Endothelial cell (in vitro differentiated cells): ENCODE measurements around the gene SPEM1. TPM values are rescaled to one million over a fixed set of nuclear protein-coding genes. Genes with fewer than 3 reads are reported as not detected.

ENCODE experiments used
- DNase-seq: peaks from one replicate; pipeline ENCODE4 v3.0.0; 2021; ENCODE audit warnings: low spot score
- H3K27ac Mint-ChIP-seq: one replicate; pipeline ENCODE4 v1.8.0; 2021; ENCODE audit warnings: mixed read lengths, inconsistent platforms; ENCODE audit not compliant: unreplicated experiment
- H3K27me3 Mint-ChIP-seq: one replicate; pipeline ENCODE4 v1.8.0; 2021; ENCODE audit warnings: mild to moderate bottlenecking, moderate library complexity, mixed read lengths, inconsistent platforms; ENCODE audit not compliant: unreplicated experiment
- H3K36me3 Mint-ChIP-seq: one replicate; pipeline ENCODE4 v1.8.0; 2021; ENCODE audit warnings: mild to moderate bottlenecking, low read depth, mixed read lengths, inconsistent platforms; ENCODE audit not compliant: unreplicated experiment
- H3K4me1 Mint-ChIP-seq: one replicate; pipeline ENCODE4 v1.8.0; 2021; ENCODE audit warnings: mild to moderate bottlenecking, mixed read lengths, inconsistent platforms; ENCODE audit not compliant: unreplicated experiment
- H3K4me3 Mint-ChIP-seq: one replicate; pipeline ENCODE4 v1.8.0; 2021; ENCODE audit warnings: mild to moderate bottlenecking, mixed read lengths, inconsistent platforms; ENCODE audit not compliant: unreplicated experiment
- H3K9me3 Mint-ChIP-seq: one replicate; pipeline ENCODE4 v1.8.0; 2021; ENCODE audit warnings: mixed read lengths, inconsistent platforms; ENCODE audit not compliant: unreplicated experiment
- total RNA-seq: library from RNA; stranded (reverse); fragmentation: NEBNext Ultra II Directional; extraction: Animal tissue kit (Norgen Biotek cat#: 25700); gene quantifications from one replicate; pipeline ENCODE4 v1.2.1, GENCODE V29; 2021; ENCODE audit not compliant: unreplicated experiment
- TF ChIP-seq, protein P1 (sequence below): fragments of 200-600 bp; sonication (generic); IDR thresholded peaks from one replicate; pipeline ENCODE4 v1.5.0; 2021; ENCODE audit warnings: antibody characterized with exemption; ENCODE audit not compliant: unreplicated experiment

The SPEM1 gene
- total RNA-seq, 1 donor from 2014 or later, result 0.38 TPM

DNA sequence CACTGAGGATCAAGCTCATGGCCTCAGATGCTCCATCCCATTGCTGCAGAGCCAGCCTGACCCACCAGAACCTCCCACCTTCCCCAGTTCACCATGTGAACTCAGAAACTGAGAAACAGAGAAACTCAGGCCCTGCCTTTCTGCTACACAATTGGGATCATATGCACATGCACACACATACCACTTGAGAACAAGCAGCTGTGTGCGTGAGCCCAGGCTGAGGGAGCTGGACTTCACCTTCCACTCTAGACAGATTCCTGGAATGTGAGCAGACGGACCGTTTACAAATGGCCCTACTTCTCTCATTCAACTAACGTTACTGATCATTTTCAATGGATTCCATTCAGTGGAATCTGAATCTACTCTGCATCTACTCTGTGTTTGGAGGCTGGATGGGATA lies 3.6 kb downstream of the SPEM1 start:
- TF ChIP-seq, protein P1, sequence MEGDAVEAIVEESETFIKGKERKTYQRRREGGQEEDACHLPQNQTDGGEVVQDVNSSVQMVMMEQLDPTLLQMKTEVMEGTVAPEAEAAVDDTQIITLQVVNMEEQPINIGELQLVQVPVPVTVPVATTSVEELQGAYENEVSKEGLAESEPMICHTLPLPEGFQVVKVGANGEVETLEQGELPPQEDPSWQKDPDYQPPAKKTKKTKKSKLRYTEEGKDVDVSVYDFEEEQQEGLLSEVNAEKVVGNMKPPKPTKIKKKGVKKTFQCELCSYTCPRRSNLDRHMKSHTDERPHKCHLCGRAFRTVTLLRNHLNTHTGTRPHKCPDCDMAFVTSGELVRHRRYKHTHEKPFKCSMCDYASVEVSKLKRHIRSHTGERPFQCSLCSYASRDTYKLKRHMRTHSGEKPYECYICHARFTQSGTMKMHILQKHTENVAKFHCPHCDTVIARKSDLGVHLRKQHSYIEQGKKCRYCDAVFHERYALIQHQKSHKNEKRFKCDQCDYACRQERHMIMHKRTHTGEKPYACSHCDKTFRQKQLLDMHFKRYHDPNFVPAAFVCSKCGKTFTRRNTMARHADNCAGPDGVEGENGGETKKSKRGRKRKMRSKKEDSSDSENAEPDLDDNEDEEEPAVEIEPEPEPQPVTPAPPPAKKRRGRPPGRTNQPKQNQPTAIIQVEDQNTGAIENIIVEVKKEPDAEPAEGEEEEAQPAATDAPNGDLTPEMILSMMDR, result no peak
- peaks cover 8% of the 10 kb centered on the region for H3K4me1 Mint-ChIP-seq
- H3K27me3 Mint-ChIP-seq, result peaks cover 9% of the 10 kb centered on the region
- no peaks in the 10 kb centered on the region for H3K9me3 Mint-ChIP-seq
- H3K36me3 Mint-ChIP-seq, result no peaks in the 10 kb centered on the region
- no peak for DNase-seq
- peak overlapping the region; percentile 28 for H3K4me3 Mint-ChIP-seq
- H3K27ac Mint-ChIP-seq, result no peak overlapping the region

DNA sequence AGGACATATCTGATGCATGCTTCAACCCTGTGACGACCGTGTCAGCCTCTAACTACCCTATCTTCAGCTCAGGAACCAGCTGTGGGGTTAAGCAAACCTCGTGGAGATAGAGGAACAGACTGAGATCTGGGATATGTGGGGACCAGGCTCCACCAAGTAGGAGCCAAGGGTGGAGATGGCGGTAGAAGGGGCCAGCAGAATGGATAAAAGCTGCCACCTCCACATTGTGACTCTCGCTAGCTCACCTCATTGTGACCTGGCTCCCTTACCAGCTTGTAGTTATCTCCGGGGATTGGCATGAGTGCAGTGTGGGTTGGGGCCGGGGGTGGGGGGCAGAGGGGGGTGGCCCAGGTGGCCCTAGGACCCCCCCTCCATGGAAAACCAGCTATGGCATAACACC lies 5.2 kb downstream of the SPEM1 start, which contains the start of gene SPEM2:
Gene SPEM2 (plus strand): TSS at position 301 of the 400 bp plus-strand sequence. CDS start 73 bp downstream, at position 374.
- no peaks in the 10 kb centered on the region for H3K36me3 Mint-ChIP-seq
- no peaks in the 10 kb centered on the region for H3K4me1 Mint-ChIP-seq
- H3K4me3 Mint-ChIP-seq, result no peak within 1 kb of the TSS
- no peaks in the 10 kb centered on the region for H3K9me3 Mint-ChIP-seq
- no peak within 1 kb of the TSS for H3K27ac Mint-ChIP-seq
- DNase-seq, result no peak
- TF ChIP-seq, protein P1, result no peak
- H3K27me3 Mint-ChIP-seq, result peaks cover 9% of the 10 kb centered on the region

DNA sequence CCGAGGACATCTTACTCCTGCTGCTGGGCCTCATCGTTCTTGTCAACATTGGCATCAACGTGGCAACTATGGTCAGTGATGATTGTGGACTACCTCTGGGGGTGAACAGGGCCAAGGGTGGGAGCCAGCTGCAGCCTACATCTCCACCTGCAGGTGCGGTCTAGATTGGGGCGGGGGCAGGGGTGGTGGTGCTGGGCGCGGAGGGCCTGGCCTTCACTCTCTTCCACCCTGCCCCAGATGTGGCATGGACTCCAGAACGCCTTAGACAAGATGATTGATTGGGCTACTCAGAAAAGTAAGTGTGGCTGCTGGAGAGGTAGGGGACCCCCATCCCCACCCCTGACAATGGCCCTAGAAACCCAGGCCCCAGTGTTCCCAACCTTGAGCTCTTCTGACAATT lies 5.6 kb downstream of the SPEM1 start:
- Mint-ChIP-seq H3K27me3 (peaks cover 9% of the 10 kb centered on the region), H3K9me3 (no peaks in the 10 kb centered on the region), H3K4me3 (no peak overlapping the region), H3K27ac (no peak overlapping the region), H3K4me1 (no peaks in the 10 kb centered on the region), H3K36me3 (no peaks in the 10 kb centered on the region)
- DNase-seq, result no peak
- TF ChIP-seq, protein P1, result no peak

DNA sequence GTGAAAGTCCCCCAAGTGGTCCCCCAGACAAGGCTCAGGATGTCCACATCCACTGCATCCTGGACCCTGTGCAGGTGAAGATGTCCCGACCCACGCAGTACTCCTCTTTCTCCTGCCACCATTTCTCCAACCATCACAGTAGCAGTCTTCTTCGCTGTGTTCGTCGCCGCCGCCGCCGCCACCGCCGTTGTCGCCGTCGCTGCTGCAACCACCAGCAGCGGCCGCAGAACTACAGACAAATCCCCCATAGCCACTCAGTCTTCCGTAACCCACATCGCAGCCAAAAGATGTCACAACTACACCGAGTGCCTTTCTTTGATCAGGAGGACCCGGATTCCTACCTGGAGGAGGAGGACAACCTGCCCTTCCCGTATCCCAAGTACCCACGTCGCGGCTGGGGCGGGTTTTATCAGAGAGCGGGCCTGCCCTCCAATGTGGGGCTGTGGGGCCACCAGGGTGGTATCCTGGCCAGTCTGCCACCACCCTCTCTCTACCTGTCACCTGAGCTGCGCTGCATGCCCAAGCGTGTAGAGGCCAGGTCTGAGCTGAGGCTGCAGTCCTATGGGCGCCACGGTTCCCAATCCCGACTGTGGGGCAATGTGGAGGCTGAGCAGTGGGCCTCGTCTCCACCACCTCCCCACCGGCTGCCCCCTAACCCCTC lies 6.2 kb downstream of the SPEM1 start:
- no peak for DNase-seq
- TF ChIP-seq, protein P1, result no peak
- Mint-ChIP-seq H3K9me3 (no peaks in the 10 kb centered on the region), H3K4me1 (no peaks in the 10 kb centered on the region), H3K36me3 (no peaks in the 10 kb centered on the region), H3K4me3 (no peak overlapping the region), H3K27ac (no peak overlapping the region), H3K27me3 (peaks cover 10% of the 10 kb centered on the region)

DNA sequence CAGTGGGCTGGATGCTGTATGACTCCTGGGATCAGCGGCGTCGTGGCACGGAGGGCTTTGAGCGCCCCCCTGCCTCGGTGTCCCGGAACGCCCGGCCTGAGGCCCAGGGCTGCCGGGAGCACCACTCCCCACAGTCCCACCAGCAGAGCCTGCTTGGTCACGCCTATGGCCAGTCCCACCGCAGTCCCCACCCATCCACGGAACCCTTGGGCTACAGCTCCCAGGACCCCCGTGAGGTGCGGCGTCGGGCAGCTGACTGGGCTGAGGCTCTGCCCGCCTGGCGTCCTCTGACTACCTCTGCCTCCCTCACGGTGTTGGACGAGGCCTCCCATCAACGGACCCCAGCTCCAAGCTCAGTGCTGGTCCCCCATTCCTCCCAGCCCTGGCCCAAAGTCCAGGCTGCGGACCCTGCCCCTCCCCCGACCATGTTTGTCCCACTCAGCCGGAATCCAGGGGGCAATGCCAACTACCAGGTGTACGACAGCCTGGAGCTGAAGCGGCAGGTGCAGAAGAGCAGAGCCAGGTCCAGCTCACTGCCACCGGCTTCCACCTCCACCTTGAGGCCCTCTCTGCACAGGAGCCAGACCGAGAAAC lies 6.9 kb downstream of the SPEM1 start:
- Mint-ChIP-seq H3K27me3 (peaks cover 10% of the 10 kb centered on the region), H3K4me3 (no peak overlapping the region), H3K27ac (no peak overlapping the region), H3K9me3 (no peaks in the 10 kb centered on the region), H3K4me1 (no peaks in the 10 kb centered on the region), H3K36me3 (no peaks in the 10 kb centered on the region)
- TF ChIP-seq, protein P1, result no peak
- DNase-seq, result no peak
